LoVo (cell line): ENCODE results near the gene FMN2.
"Not testable (repeated sequence)": the region's sequence is repeated elsewhere in the genome, so short reads cannot be mapped to it uniquely, and the experiment has no call there.

ENCODE experiments used
- DNase-seq: peaks from one replicate; pipeline ENCODE4 v3.0.0-alpha.2; 2016; ENCODE audit warnings: low spot score

FMN2 gene

DNA sequence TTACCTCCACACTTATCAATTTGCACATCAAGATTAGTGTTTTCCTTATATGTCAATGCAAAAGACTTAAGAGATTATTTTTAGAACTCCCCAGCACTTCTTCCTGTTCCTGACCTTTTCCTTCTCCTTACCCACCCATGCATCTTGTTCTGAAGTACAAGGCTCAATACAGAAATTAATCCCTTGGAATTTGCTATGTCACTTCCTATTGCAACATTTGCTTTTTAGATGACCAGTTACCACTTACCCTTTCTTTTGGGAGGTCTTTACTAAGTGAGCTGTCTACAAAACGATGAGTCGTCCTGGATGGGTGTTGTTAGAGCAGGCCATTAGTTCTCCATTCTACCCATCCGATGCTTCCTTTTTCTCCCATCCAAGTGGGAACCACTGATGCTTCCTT lies 221.2 kb downstream of the FMN2 start:
- DNase-seq = no peak

GRCh38 chr1:240314845-240315801 lies 223.4 kb downstream of the FMN2 start:
- DNase-seq = no peak

- DNase-seq = no peak
These were observed 228.3 kb downstream of the FMN2 start for GRCh38 chr1:240319998-240320397.

GRCh38 chr1:240320659-240321058 lies 229.0 kb downstream of the FMN2 start:
- no peak for DNase-seq

GRCh38 chr1:240322943-240323342 lies 231.3 kb downstream of the FMN2 start:
- no peak for DNase-seq

DNA sequence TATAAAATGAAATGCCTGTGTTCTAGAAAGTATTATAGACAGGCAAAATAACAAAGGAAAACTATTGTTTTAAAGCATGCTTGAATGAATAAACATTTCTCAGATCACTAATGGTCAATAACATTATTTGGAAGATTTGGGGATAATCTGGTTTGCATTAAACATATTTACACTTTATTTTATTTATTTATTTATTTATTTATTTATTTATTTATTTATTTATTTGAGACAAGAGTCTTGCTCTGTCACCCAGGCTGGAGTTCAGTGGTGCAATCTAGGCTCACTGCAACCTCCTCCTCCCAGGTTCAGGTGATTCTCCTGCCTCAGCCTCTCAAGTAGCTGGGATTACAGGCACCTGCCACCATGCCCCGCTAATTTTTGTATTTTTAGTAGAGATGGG lies 236.7 kb downstream of the FMN2 start:
- DNase-seq = not testable (repeated sequence)

- DNase-seq = no peak
These were observed 237.8 kb downstream of the FMN2 start for GRCh38 chr1:240329443-240329842.

GRCh38 chr1:240332672-240333071 lies 241.0 kb downstream of the FMN2 start:
- DNase-seq = no peak

DNA sequence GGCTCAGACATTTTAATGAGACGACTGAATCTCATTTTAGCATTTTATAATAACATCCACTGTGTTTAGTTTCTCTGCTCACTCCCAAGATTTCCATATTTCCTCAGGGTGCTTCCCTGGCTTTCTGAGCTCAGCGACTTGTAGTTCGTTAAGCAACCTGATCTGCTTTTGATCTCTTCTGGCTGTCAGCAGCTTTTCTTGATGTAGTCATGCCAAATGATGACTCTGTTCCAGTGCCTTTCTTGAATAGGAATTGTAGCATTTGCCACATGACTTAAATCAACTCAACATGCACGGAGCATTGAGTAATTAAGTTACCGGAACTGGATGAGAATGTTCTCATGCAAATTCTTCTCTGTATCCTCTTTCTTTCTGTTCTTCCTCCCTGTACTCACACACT lies 246.1 kb downstream of the FMN2 start:
- no peak for DNase-seq

DNA sequence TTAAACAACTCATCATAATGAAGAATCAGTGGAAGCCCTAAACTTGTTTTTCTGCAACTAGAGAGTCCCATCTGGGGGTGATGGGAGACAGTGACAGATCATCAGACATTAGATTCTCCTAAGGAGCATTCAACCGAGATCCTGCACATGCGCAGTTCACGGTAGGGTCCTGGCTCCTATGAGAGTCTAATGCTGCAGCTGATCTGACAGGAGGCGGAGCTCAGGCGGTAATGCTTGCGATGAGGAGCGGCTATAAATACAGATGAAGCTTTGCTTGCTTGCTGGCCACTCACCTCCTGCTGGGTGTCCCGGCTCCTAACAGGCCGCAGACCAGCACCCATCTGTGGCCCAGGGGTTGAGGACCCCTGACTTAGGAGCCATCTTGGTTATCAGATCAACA lies 247.2 kb downstream of the FMN2 start:
- DNase-seq = no peak

DNA sequence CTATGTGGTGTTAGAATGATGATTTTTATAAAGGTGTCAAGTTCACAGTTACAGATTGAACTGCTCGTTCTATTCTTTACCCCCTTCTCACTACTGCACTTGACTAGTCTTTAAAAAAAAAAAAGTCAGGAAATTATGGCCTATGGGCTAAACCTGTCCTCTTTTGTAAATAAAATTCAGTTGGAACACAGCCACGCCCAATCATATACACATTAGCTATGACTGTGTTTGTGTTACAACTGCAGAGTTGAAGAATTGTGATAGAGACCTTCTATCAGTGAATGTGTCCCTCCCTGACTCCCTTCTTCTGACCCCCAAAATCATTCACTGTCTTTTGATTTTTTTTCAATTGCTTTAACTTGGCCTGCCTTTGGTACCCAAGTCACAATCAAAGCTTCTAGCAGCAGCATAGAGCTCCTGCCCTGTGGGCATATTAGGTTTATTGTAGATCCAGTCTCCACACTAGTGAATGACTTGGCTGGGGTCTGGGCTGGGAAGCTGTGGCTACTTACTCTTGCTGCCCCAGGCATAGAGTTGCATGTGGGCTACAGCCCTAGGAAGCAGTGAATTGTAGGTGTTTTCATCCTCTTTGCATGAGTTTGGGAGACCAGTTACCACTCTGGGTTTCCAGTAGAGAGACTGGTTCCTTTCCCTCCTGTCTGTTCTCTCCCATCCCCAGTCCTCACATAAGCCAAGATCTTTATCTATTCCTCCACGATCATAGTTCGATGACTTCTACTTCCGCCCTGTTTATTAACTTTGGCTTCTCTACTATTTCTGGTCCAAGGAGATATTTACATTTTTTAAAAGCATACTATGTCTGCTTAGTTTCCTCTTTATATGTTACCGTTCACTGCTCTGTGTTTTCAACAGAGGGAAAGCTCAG lies 249.9 kb downstream of the FMN2 start:
- no peak for DNase-seq

DNA sequence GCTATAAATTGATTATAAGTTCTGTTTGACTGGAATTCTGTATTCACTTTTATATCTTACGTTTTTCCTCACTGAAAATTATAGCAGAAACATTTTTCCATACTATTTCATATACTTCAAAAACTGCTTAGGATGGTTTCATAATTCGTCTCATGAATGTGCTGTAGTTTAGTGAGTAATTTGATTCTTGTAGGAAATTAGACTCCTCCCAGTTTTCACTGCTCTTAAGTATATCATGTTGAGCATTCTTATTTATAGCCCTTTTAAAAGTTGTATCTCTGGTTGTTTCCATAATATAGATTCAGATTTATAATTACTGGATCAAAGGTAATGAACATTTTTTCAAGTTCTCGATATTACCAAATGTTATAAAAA lies 250.6 kb downstream of the FMN2 start:
- DNase-seq = no peak

GRCh38 chr1:240343045-240343444 lies 251.4 kb downstream of the FMN2 start:
- DNase-seq = no peak

DNA sequence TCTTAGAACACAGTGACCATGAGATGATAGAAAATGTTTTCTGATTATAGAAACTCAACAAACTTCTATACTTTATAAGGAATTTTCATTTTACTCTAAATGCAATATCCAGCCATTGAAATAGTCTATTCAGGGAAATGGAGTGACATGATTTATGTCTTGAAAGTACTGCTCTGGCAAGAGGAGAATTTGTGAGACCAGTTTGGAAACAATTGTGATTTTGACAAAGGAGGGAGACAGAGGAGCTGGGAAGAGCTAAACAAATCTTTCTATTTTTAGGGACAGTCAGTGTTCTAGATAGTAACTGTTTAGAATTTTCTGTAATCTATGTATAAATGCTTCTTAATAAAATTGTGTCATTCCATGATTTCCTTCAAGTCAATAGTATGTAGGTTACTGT lies 252.3 kb downstream of the FMN2 start:
- no peak for DNase-seq

DNA sequence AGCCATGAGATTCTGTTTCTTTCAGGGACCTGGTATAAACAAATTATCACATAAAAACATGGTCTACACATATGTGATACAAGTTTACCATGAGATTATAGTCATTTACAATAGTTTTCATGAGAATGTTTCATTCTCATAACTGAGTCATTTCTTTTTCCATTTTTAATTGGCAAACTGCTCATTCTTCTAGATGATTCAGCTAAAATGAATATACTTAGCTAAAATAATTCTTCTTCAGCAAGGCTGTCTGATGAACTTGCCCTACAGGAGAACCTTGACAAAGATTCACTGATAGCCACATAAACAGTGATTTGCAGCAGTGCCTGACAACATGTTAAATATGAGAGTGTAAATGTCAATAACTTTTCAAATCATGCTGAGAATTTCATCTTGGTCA lies 253.2 kb downstream of the FMN2 start:
- DNase-seq = no peak

DNA sequence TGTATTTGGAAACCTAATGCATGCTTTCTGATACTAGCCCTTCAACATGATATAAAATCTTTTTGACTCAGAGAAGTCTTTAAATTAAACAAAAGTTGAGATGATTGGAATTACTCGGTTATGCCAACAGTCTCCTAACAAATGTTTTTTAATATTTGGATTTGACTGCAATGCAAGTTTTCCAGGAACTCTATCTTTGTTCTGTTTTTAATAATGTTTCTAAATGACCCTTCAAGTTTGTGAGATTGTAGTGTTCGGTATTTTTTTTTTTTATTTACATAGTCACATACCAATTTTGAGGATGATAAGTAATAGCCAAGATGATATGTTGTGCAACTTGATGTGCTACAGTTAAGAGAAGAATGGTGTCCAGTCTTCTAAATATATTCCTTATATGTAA lies 258.0 kb downstream of the FMN2 start:
- DNase-seq = no peak

DNA sequence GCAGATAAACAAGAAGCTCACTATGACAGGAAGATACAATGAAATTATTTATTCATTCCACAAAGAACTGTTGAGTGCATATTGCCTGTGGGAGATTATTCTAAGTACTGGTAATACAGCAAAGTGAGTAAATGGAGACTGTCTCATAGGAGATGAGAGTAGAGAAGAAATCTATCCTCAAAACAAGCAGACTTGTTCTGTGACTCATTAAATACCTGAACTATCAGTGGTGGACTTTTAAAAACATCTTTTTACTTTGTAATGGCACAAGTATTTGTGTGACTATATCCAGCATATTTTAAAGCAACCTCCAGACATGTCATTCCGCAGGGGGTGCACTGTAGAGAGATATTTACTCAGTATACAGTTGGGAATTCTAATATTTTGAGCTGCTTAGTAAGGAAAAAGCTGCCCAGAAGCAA lies 259.2 kb downstream of the FMN2 start:
- DNase-seq = no peak

DNA sequence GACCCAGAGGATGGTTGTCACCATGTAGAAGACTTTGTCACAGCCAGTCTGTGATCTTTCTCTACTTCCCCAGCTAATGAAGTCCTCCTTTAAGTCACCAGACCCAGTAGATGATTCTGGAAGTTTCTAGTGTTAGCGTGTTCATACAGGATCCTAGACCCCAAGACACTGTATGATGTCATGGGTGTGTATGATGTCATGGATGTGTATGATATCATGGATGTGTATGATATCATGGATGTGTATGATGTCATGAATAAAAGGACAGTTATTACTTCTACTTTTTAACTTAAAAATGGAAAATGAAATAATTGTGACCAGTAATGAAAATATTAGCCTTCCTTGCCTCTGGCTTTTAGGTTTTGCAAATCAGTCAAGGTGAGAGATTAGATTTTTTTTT lies 260.0 kb downstream of the FMN2 start:
- DNase-seq = no peak

DNA sequence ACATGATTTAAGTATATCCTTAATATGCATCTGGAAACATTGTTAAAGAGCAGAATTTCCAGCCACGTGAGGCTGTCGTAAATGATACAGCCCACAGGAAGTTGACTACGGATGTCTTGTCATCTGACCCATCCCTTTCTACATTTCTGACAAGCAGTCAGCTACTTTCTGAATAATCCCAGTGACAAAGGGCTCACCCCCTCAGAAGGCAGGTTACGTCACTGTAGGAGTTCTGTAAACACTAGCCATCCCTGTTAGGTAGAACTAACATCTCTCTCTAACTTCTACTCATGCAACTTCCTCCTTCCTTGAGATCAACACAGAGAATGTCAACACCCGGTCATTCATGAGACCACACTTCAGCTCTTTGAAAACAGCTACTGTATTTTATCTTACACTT lies 261.1 kb downstream of the FMN2 start:
- DNase-seq = no peak

- DNase-seq = no peak
These were observed 264.9 kb downstream of the FMN2 start for GRCh38 chr1:240356568-240356967.

DNA sequence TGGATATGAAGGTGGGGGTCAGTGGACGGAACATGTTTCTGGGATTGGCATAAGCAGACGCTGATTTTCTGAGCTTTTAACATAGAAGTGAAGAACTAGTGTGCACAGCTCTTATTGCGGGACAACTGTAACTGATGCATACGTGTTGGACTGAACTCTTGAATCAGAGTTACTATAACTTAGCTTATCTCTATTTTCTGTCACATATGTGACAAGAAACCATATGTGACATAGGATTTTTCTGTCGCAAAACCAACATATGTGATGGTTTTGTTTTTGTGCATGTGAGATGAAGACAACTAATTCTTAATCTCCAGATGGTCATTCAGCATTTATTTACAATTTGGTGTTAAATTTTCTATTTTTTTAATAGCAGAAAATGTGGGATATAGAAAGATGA lies 270.4 kb downstream of the FMN2 start:
- DNase-seq = no peak

GRCh38 chr1:240362826-240363225 lies 271.1 kb downstream of the FMN2 start:
- no peak for DNase-seq

- no peak for DNase-seq
These were observed 271.6 kb downstream of the FMN2 start for GRCh38 chr1:240363315-240363714.
